SH-SY5Y (cell line): Measurements from ENCODE around the gene GNG14.

Experiments used
- GATA2 ChIP-seq: IDR thresholded peaks from 2 replicates; pipeline ENCODE4 v1.6.1; 2011; ENCODE audit warnings: mild to moderate bottlenecking, low read depth, low read length
- GATA3 ChIP-seq: IDR thresholded peaks from 2 replicates; pipeline ENCODE4 v1.6.1; 2011; ENCODE audit warnings: low read depth, mild to moderate bottlenecking, low read length, moderate library complexity

GRCh38 chr19:12680034-12680433 lies 7.8 kb upstream of the GNG14 start:
- TF ChIP-seq GATA3: no peak
- TF ChIP-seq GATA2: no peak
